Measurements from ENCODE around the gene ADGRB3. TPM values are rescaled to one million over a fixed set of nuclear protein-coding genes. Genes with fewer than 3 reads are reported as not detected.

Gene ADGRB3
- total RNA-seq, 1 donor from 2014 or later, result 2.4 TPM

DNA sequence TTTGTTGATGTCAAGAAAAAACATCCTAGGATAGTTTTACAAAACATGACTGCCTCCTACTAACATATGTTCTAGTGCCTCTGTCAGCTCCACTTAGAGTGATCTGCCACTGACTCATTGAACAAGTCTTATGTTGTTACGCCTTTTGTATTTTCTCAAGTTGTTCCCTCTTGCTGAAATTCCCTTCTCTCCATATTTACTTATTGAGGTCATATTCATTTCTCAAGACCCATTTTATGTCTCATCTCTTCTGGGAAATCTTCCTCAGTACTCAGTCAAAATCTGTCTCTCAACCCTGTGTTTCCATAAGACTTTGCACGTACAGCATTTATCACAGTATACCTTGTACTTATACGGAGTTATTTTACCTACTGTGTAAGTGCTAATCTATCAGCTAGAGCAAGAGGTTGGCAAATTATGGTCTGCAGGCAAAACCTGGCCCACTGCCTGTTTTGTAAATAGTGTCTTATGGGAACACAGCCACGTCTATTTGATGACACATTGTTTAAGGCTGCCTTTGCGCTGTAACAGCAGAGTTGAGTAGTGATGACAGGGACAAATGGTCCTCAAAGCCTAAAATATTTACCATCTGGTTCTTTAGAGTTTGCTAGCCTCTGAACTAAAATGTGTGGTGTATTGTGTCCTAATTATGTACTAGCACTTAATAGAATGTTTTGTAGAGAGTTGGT is 83.4 kb downstream of the ADGRB3 start:
- Mint-ChIP-seq H3K9me3 (ENCODE audit: unreplicated experiment) (no peaks in the 10 kb centered on the region), H3K36me3 (ENCODE audit: low read depth, unreplicated experiment) (no peaks in the 10 kb centered on the region), H3K27ac (ENCODE audit: unreplicated experiment) (no peak overlapping the region), H3K4me3 (ENCODE audit: unreplicated experiment) (no peak overlapping the region), H3K27me3 (ENCODE audit: unreplicated experiment) (no peaks in the 10 kb centered on the region), H3K4me1 (ENCODE audit: unreplicated experiment) (peaks cover 3% of the 10 kb centered on the region)
- DNase-seq (ENCODE audit: low spot score), result no peak
- TF ChIP-seq, protein P1, sequence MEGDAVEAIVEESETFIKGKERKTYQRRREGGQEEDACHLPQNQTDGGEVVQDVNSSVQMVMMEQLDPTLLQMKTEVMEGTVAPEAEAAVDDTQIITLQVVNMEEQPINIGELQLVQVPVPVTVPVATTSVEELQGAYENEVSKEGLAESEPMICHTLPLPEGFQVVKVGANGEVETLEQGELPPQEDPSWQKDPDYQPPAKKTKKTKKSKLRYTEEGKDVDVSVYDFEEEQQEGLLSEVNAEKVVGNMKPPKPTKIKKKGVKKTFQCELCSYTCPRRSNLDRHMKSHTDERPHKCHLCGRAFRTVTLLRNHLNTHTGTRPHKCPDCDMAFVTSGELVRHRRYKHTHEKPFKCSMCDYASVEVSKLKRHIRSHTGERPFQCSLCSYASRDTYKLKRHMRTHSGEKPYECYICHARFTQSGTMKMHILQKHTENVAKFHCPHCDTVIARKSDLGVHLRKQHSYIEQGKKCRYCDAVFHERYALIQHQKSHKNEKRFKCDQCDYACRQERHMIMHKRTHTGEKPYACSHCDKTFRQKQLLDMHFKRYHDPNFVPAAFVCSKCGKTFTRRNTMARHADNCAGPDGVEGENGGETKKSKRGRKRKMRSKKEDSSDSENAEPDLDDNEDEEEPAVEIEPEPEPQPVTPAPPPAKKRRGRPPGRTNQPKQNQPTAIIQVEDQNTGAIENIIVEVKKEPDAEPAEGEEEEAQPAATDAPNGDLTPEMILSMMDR (IDR thresholded peaks at IDR 0.05; ENCODE audit: unreplicated experiment), result no peak

DNA sequence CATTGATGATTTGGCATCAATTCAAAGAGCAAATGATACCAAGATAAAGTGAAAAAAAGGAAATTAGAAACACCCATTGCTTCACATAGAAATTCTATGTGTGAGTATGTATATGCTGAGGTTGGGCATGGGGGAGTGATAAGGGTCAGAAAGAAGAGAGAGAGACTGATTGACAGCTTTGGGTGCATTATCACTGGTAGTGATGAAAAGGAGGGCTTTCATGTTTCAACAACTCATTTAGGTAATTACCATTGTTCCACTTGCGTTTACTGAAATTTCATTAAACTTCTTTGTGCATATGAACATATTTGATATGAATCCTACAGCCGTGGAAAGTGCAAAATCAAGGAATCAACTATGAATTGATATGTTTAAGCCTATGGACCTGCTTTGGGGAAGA is 84.7 kb downstream of the ADGRB3 start:
- Mint-ChIP-seq H3K9me3 (ENCODE audit: unreplicated experiment) (no peaks in the 10 kb centered on the region), H3K36me3 (ENCODE audit: low read depth, unreplicated experiment) (no peaks in the 10 kb centered on the region), H3K4me1 (ENCODE audit: unreplicated experiment) (peaks cover 3% of the 10 kb centered on the region), H3K4me3 (ENCODE audit: unreplicated experiment) (no peak overlapping the region), H3K27ac (ENCODE audit: unreplicated experiment) (no peak overlapping the region), H3K27me3 (ENCODE audit: unreplicated experiment) (no peaks in the 10 kb centered on the region)
- DNase-seq (ENCODE audit: low spot score), result no peak
- TF ChIP-seq, protein P1 (IDR thresholded peaks at IDR 0.05; ENCODE audit: unreplicated experiment), result no peak

DNA sequence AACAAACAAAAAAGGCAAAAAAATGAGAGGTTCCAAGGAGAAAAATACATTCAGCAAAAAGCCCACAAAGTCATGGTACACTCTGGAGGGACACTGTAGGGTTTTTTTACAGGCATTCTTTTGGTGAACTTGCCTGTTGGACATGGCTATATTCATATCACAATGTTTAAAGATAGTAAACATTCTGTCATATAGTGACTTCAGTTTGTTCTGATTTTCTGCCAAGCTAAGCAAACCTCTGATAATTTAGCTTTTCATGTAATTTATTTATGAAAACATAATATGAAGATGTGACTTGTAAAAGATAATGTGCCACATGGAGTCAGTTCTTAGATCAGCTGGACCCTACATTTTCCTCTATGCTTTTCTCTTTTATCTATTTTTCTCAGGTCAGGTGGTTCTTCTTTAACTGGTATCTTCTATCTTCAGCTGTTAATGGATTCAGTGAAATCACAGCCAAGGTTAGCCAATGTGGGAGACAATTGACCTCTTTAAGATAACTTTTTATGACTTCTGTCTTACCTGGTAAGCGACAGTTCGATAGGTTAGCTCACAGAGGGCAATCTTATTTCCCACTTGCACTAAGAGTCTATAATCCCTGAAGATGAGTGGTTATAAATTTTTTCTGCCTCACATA is 87.9 kb downstream of the ADGRB3 start:
- Mint-ChIP-seq H3K27ac (ENCODE audit: unreplicated experiment) (no peak overlapping the region), H3K4me1 (ENCODE audit: unreplicated experiment) (no peaks in the 10 kb centered on the region), H3K4me3 (ENCODE audit: unreplicated experiment) (no peak overlapping the region), H3K27me3 (ENCODE audit: unreplicated experiment) (no peaks in the 10 kb centered on the region), H3K9me3 (ENCODE audit: unreplicated experiment) (no peaks in the 10 kb centered on the region), H3K36me3 (ENCODE audit: low read depth, unreplicated experiment) (no peaks in the 10 kb centered on the region)
- no peak for DNase-seq (ENCODE audit: low spot score)
- TF ChIP-seq, protein P1 (IDR thresholded peaks at IDR 0.05; ENCODE audit: unreplicated experiment), result no peak

DNA sequence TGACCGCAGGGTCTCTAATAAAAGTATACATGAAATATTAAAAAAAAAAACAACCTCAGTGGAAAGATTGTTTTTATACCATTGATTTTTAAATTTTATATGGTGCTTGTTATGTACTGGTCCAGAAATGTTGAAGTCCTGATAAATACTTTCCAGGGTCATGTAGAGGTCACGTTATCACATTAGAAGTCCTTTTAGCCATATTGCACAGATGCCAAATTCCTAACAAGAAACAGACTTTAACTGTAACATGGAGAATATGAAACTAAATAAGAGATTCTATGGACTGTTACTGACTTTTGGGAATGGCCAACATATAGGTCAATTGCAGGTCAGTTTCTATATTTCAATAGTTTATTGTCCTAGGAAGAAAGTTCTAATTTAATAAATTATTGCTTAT is 89.0 kb downstream of the ADGRB3 start:
- DNase-seq (ENCODE audit: low spot score), result no peak
- Mint-ChIP-seq H3K4me1 (ENCODE audit: unreplicated experiment) (no peaks in the 10 kb centered on the region), H3K36me3 (ENCODE audit: low read depth, unreplicated experiment) (no peaks in the 10 kb centered on the region), H3K9me3 (ENCODE audit: unreplicated experiment) (no peaks in the 10 kb centered on the region), H3K4me3 (ENCODE audit: unreplicated experiment) (no peak overlapping the region), H3K27me3 (ENCODE audit: unreplicated experiment) (no peaks in the 10 kb centered on the region), H3K27ac (ENCODE audit: unreplicated experiment) (no peak overlapping the region)
- TF ChIP-seq, protein P1 (IDR thresholded peaks at IDR 0.05; ENCODE audit: unreplicated experiment), result no peak

DNA sequence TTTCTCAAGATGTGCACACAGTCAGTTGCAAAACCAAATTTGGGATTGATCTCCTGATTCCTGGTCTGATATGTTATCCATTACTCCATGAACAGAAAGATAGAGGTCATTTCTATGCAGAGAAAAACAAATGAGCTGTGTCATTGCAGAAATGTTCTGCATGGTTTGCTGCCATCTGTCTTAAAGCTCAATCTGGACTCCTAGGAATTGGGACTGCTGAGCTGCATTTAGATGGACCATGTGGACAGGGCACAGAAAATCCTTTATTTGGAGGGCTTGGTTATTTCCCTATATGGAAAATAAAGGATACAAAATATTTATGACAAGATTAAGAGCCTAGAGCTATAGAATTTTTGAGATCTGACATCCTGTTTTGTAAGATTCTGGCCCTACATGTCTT is 91.3 kb downstream of the ADGRB3 start:
- no peaks in the 10 kb centered on the region for H3K27me3 Mint-ChIP-seq (ENCODE audit: unreplicated experiment)
- H3K27ac Mint-ChIP-seq (ENCODE audit: unreplicated experiment), result no peak overlapping the region
- no peaks in the 10 kb centered on the region for H3K9me3 Mint-ChIP-seq (ENCODE audit: unreplicated experiment)
- TF ChIP-seq, protein P1 (IDR thresholded peaks at IDR 0.05; ENCODE audit: unreplicated experiment), result no peak
- H3K36me3 Mint-ChIP-seq (ENCODE audit: low read depth, unreplicated experiment), result no peaks in the 10 kb centered on the region
- no peak overlapping the region for H3K4me3 Mint-ChIP-seq (ENCODE audit: unreplicated experiment)
- no peaks in the 10 kb centered on the region for H3K4me1 Mint-ChIP-seq (ENCODE audit: unreplicated experiment)
- no peak for DNase-seq (ENCODE audit: low spot score)
